HepG2 (cell line): ENCODE measurements around the gene PIGC. TPM values are rescaled to one million over a fixed set of nuclear protein-coding genes. Genes with fewer than 3 reads are reported as not detected.

Source experiments
- ARID5B ChIP-seq: IDR thresholded peaks from 2 replicates; pipeline ENCODE4 v1.4.0; 2020; ENCODE audit warnings: mild to moderate bottlenecking, missing genetic modification reagents
- ATF5 ChIP-seq: sonication (generic); formaldehyde crosslinking; IDR thresholded peaks from 2 replicates; pipeline ENCODE4 v1.4.0; 2020; ENCODE audit warnings: mild to moderate bottlenecking, low read depth, missing genetic modification reagents
- ATM ChIP-seq: fragments of 450-650 bp; IDR thresholded peaks from 2 replicates; pipeline ENCODE4 v1.7.1; 2017; ENCODE audit warnings: mild to moderate bottlenecking, borderline replicate concordance
- CENPT ChIP-seq: sonication (generic); formaldehyde crosslinking; IDR thresholded peaks from 2 replicates; pipeline ENCODE4 v1.8.0; 2022; ENCODE audit warnings: low read depth, mild to moderate bottlenecking, moderate library complexity, missing genetic modification reagents
- CENPX ChIP-seq: sonication (generic); formaldehyde crosslinking; IDR thresholded peaks from 2 replicates; pipeline ENCODE4 v1.9.0; 2021; ENCODE audit warnings: mild to moderate bottlenecking, missing genetic modification reagents, moderate library complexity
- CERS6 ChIP-seq: sonication (generic); formaldehyde crosslinking; IDR thresholded peaks from 2 replicates; pipeline ENCODE4 v1.5.0; 2020; ENCODE audit warnings: missing genetic modification reagents
- E2F2 ChIP-seq: sonication (generic); formaldehyde crosslinking; IDR thresholded peaks from 2 replicates; pipeline ENCODE4 v1.4.0; 2020; ENCODE audit warnings: missing genetic modification reagents, borderline replicate concordance
- IRX3 ChIP-seq: sonication (generic); formaldehyde crosslinking; IDR thresholded peaks from 2 replicates; pipeline ENCODE4 v1.8.1; 2023; ENCODE audit warnings: mild to moderate bottlenecking, low read depth, missing genetic modification reagents, borderline replicate concordance
- MIER3 ChIP-seq: IDR thresholded peaks from 2 replicates; pipeline ENCODE4 v1.6.1; 2016; ENCODE audit warnings: missing compliant biosample characterization, borderline replicate concordance
- SNAPC4 ChIP-seq: sonication (generic); formaldehyde crosslinking; IDR thresholded peaks from 2 replicates; pipeline ENCODE4 v1.4.0; 2020; ENCODE audit warnings: mild to moderate bottlenecking, missing genetic modification reagents
- TBX2 ChIP-seq: sonication (generic); formaldehyde crosslinking; IDR thresholded peaks from 2 replicates; pipeline ENCODE4 v1.5.0; 2020; ENCODE audit warnings: missing genetic modification reagents, mild to moderate bottlenecking, borderline replicate concordance
- TBX3 ChIP-seq: fragments of 450-650 bp; IDR thresholded peaks from 2 replicates; pipeline ENCODE4 v1.6.1; 2017; ENCODE audit warnings: antibody characterized with exemption, mild to moderate bottlenecking, inconsistent platforms, borderline replicate concordance
- ZEB1 ChIP-seq: IDR thresholded peaks from 2 replicates; pipeline ENCODE4 v1.6.1; 2012; ENCODE audit warnings: mild to moderate bottlenecking, low read depth, inconsistent platforms; ENCODE audit not compliant: insufficient replicate concordance
- ZNF121 ChIP-seq: sonication (generic); formaldehyde crosslinking; IDR thresholded peaks from 2 replicates; pipeline ENCODE4 v1.5.0; 2020; ENCODE audit warnings: mild to moderate bottlenecking, missing genetic modification reagents
- ZNF160 ChIP-seq: sonication (generic); formaldehyde crosslinking; IDR thresholded peaks from 2 replicates; pipeline ENCODE4 v1.8.0; 2022; ENCODE audit warnings: mild to moderate bottlenecking, inconsistent platforms, missing genetic modification reagents
- ZNF224 ChIP-seq: sonication (generic); formaldehyde crosslinking; IDR thresholded peaks from 2 replicates; pipeline ENCODE4 v1.5.0; 2020; ENCODE audit warnings: mild to moderate bottlenecking, missing genetic modification reagents
- ZNF30 ChIP-seq: sonication (generic); formaldehyde crosslinking; IDR thresholded peaks from 2 replicates; pipeline ENCODE4 v1.5.0; 2020; ENCODE audit warnings: mild to moderate bottlenecking, missing genetic modification reagents
- ZNF326 ChIP-seq: sonication (generic); formaldehyde crosslinking; IDR thresholded peaks from 2 replicates; pipeline ENCODE4 v1.4.0; 2020; ENCODE audit warnings: missing genetic modification reagents, borderline replicate concordance
- ZNF629 ChIP-seq: sonication (generic); formaldehyde crosslinking; conservative IDR thresholded peaks from 2 replicates; pipeline ENCODE4 v1.5.0; 2020; ENCODE audit warnings: missing genetic modification reagents
- polyA plus RNA-seq, 8 experiments: library from polyadenylated mRNA; depleted of rRNA in 3 of 8; stranded (reverse) in 7 of 8; unstranded in 1 of 8; fragments of >200 nt; fragmentation: Illumina TruSeq in 4 of 8; extraction: Trizol in 4 of 8; gene quantifications; 2 replicates each; pipeline versions ENCODE4 v1.2.1 to v1.2.3, GENCODE V29; 2011 to 2016; ENCODE audit warnings: low read depth in 4 of 8, missing spikeins in 1 of 8, mixed read lengths in 1 of 8; ENCODE audit not compliant: insufficient read depth in 1 of 8
- total RNA-seq, 5 experiments: library from RNA; depleted of rRNA; stranded (reverse); fragments of >200 nt; fragmentation: Illumina TruSeq; extraction: Trizol; gene quantifications; 2 replicates each; pipeline ENCODE4 v1.2.3, GENCODE V29; 2016; ENCODE audit warnings: low read depth in 1 of 5

The PIGC gene
- total and polyA plus RNA-seq, 2 of the 13 experiments (the other 11 are each of a cell fraction or from before 2014, with no cell fraction given): 26.7 to 29.5 TPM

GRCh38 chr1:172470149-172470548, 26.3 kb upstream of the PIGC start (continued):
- TF ChIP-seq SNAPC4 (CRISPR knock-in tag) (no peak), ARID5B (CRISPR knock-in tag) (peak; percentile 95), ATM (no peak), ZNF224 (CRISPR knock-in tag) (no peak), TBX2 (CRISPR knock-in tag) (peak; percentile 53; the same call in 1 of the 2 replicates), ATF5 (CRISPR knock-in tag) (no peak), ZNF629 (peak; percentile 26; the same call in 1 of the 2 replicates), ZNF160 (CRISPR knock-in tag) (no peak), MIER3 (CRISPR knock-in tag) (peak; percentile 88; the same call in 1 of the 2 replicates), E2F2 (no peak), ZNF121 (no peak), CENPT (no peak), ZEB1 (no peak), ZNF30 (CRISPR knock-in tag) (no peak), CENPX (CRISPR knock-in tag) (no peak), ZNF326 (no peak), IRX3 (CRISPR knock-in tag) (no peak), CERS6 (CRISPR knock-in tag) (no peak), TBX3 (no peak; the same call in 1 of the 2 replicates)
